PFSK-1 (cell line): Measurements from ENCODE around the gene DCC.

Experiments
- FOXP2 ChIP-seq: optimal IDR thresholded peaks from 2 replicates; pipeline ENCODE3; 2011; ENCODE audit warnings: borderline replicate concordance, control low read depth, inconsistent platforms; ENCODE audit not compliant: insufficient read depth; ENCODE audit errors: extremely low read length, extremely low read depth
- POLR2AphosphoS5 ChIP-seq: IDR thresholded peaks from 2 replicates; pipeline ENCODE4 v1.6.1; 2012; ENCODE audit warnings: low read depth, mild to moderate bottlenecking, control low read depth, low read length, moderate library complexity
- SIN3A ChIP-seq: IDR thresholded peaks from 2 replicates; pipeline ENCODE4 v1.6.1; 2012; ENCODE audit warnings: mild to moderate bottlenecking, low read length, moderate library complexity, borderline replicate concordance; ENCODE audit not compliant: insufficient read depth
- TAF1 ChIP-seq: IDR thresholded peaks from 2 replicates; pipeline ENCODE4 v1.6.1; 2012; ENCODE audit warnings: low read length, control low read depth, borderline replicate concordance; ENCODE audit not compliant: insufficient read depth
- TF ChIP-seq, protein P1 (sequence below), 2 experiments: IDR thresholded peaks; 2 replicates each; pipeline versions ENCODE4 v1.6.1 to v1.8.0; 2011 to 2012; ENCODE audit warnings: low read depth in 2 of 2, low read length in 2 of 2, control low read depth in 1 of 2, inconsistent platforms in 1 of 2, mild to moderate bottlenecking in 1 of 2, moderate library complexity in 1 of 2; ENCODE audit not compliant: insufficient read depth in 1 of 2

DCC gene

DNA sequence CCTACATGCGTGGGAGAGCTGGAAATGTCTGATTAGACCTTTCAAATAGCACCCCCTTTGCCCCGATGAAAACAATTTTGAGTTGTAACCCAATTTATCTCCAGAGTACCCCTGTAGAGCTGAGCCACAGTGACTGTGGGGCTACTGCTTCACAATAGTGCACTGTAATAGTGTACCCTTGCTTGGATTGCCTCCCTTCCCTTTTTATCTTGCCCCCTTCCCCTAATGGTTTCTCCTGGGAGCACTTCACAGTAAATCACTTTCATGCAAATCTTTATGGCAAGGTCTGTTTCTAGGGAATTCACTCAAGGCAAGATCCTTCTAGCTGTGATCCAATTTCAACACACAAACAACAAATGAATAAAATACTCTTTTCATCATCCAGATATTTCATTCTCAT lies 1196.9 kb downstream of the DCC start:
- TF ChIP-seq POLR2AphosphoS5 (no peak), SIN3A (no peak), FOXP2 (no peak), TAF1 (no peak)
- TF ChIP-seq, protein P1, sequence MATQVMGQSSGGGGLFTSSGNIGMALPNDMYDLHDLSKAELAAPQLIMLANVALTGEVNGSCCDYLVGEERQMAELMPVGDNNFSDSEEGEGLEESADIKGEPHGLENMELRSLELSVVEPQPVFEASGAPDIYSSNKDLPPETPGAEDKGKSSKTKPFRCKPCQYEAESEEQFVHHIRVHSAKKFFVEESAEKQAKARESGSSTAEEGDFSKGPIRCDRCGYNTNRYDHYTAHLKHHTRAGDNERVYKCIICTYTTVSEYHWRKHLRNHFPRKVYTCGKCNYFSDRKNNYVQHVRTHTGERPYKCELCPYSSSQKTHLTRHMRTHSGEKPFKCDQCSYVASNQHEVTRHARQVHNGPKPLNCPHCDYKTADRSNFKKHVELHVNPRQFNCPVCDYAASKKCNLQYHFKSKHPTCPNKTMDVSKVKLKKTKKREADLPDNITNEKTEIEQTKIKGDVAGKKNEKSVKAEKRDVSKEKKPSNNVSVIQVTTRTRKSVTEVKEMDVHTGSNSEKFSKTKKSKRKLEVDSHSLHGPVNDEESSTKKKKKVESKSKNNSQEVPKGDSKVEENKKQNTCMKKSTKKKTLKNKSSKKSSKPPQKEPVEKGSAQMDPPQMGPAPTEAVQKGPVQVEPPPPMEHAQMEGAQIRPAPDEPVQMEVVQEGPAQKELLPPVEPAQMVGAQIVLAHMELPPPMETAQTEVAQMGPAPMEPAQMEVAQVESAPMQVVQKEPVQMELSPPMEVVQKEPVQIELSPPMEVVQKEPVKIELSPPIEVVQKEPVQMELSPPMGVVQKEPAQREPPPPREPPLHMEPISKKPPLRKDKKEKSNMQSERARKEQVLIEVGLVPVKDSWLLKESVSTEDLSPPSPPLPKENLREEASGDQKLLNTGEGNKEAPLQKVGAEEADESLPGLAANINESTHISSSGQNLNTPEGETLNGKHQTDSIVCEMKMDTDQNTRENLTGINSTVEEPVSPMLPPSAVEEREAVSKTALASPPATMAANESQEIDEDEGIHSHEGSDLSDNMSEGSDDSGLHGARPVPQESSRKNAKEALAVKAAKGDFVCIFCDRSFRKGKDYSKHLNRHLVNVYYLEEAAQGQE (IDR thresholded peaks at IDR 0.05; ENCODE audit: insufficient read depth in 1 of 2, low read depth in 2 of 2, low read length in 2 of 2) = no peak

DNA sequence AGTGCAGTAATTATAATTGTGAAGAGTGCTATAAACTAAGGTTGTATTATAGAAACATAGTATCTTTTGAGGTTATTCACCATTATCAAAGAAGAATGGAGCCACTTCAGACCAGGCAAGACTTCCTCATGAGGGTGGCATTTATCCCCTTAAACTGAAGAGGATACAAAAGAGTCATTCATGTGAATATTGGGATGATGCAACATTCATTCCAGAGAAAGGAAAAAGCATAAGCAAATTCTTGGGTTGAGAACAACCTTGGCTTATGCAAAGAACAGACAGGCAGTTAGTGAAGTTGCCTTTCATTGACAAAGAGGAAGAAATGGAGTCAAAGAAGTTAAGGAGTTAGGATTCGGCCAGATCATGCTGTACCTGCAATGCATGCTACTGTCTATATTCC lies 1201.9 kb downstream of the DCC start:
- TF ChIP-seq, protein P1 (IDR thresholded peaks at IDR 0.05; ENCODE audit: insufficient read depth in 1 of 2, low read depth in 2 of 2, low read length in 2 of 2) = no peak
- TF ChIP-seq POLR2AphosphoS5 (no peak), SIN3A (no peak), FOXP2 (no peak), TAF1 (no peak)

DNA sequence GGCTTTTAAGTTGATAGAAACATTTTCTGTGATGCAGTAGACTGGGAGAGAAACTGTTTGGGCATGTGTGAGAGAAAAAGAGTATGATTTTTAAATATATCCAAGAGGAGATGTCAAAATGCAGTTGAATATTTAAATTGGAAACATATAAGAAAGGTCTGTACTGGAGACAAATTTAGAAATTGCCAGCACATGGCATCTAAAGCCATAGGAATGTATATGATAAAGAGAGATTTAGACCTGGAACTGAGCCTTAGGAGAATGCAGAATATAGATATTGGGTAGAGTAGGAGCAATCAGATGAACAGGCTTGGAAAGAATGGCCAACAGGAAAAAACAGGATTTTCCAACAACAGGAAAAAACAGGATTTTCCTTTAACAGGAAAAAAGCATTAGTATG lies 1203.7 kb downstream of the DCC start:
- TF ChIP-seq POLR2AphosphoS5 (no peak), TAF1 (no peak), FOXP2 (no peak), SIN3A (no peak)

DNA sequence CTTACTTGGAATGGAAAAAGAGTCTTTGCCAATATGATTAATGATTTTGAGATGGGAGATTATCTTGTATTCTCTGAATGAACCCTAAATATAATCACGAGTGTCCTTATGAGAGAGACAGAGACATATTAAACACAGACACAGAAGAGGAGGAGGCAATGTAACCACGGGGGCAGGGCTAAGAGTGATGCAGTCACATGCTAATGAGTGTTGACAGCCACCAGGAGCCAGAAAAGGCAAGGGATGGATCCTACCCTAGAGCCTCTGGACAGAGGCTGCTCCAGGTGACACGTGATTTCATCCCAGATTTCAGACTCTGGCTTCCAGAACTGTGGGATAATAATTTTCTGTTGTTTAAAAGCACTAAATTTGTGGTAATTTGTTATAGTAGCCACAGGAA lies 1204.9 kb downstream of the DCC start:
- TF ChIP-seq POLR2AphosphoS5 = no peak
- no peak for TF ChIP-seq SIN3A
- no peak for TF ChIP-seq TAF1
- no peak for TF ChIP-seq FOXP2
- TF ChIP-seq, protein P1 (IDR thresholded peaks at IDR 0.05; ENCODE audit: insufficient read depth in 1 of 2, low read depth in 2 of 2, low read length in 2 of 2) = no peak

GRCh38 chr18:53551868-53552426 lies 1212.0 kb downstream of the DCC start:
- TF ChIP-seq TAF1 (no peak), FOXP2 (no peak), POLR2AphosphoS5 (no peak), SIN3A (no peak)
- TF ChIP-seq, protein P1 (IDR thresholded peaks at IDR 0.05; ENCODE audit: insufficient read depth in 1 of 2, low read depth in 2 of 2, low read length in 2 of 2) = no peak
